ENCODE measurements around the gene LHFPL6.
"Not testable (repeated sequence)": the region's sequence is repeated elsewhere in the genome, so short reads cannot be mapped to it uniquely, and the experiment has no call there.

Gene LHFPL6

GRCh38 chr13:39353988-39354387 is 249.0 kb downstream of the LHFPL6 start:
- Histone ChIP-seq H3K4me3 (ENCODE audit: low read length) (no peak overlapping the region), H3K27me3 (ENCODE audit: insufficient read depth, low read length) (peaks cover 34% of the 10 kb centered on the region), H3K9me3 (ENCODE audit: insufficient read depth, low read depth, low read length) (no peaks in the 10 kb centered on the region), H3K9ac (ENCODE audit: low read depth, low read length) (no peak overlapping the region), H3K36me3 (ENCODE audit: insufficient read depth, low read depth, low read length) (no peaks in the 10 kb centered on the region), H3K27ac (ENCODE audit: low read length) (no peak overlapping the region), H3K4me1 (ENCODE audit: insufficient read depth, low read length) (peaks cover 20% of the 10 kb centered on the region)

DNA sequence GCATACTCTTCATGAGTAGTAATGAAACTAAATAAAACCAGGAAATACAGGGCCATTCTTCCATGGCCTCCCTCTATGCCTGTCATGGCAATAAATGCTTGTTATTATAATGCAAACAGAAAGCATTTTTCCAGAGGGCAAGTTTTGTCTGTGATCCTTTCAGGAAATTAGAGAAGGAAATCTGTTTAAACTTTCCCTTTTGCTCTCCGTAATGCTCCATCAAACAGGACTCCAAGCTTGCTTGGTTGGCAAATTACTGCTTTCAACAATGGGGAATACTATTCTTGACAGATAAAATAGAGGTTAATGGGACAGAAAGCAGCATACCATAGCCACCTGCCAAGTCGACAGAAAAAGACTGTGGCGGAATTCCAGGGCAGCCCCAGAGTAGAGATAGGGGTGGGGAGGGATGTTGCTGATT is 252.5 kb downstream of the LHFPL6 start:
- peaks cover 30% of the 10 kb centered on the region for H3K4me1 ChIP-seq (ENCODE audit: insufficient read depth, low read length)
- H3K36me3 ChIP-seq (ENCODE audit: insufficient read depth, low read depth, low read length): no peaks in the 10 kb centered on the region
- no peaks in the 10 kb centered on the region for H3K9me3 ChIP-seq (ENCODE audit: insufficient read depth, low read depth, low read length)
- H3K27ac ChIP-seq (ENCODE audit: low read length): no peak overlapping the region
- H3K27me3 ChIP-seq (ENCODE audit: insufficient read depth, low read length): peaks cover 69% of the 10 kb centered on the region
- H3K9ac ChIP-seq (ENCODE audit: low read depth, low read length): no peak overlapping the region
- H3K4me3 ChIP-seq (ENCODE audit: low read length): no peak overlapping the region

- H3K4me3 ChIP-seq (ENCODE audit: low read length): no peak overlapping the region
- H3K9ac ChIP-seq (ENCODE audit: low read depth, low read length): no peak overlapping the region
- no peaks in the 10 kb centered on the region for H3K36me3 ChIP-seq (ENCODE audit: insufficient read depth, low read depth, low read length)
- no peak overlapping the region for H3K27ac ChIP-seq (ENCODE audit: low read length)
- H3K4me1 ChIP-seq (ENCODE audit: insufficient read depth, low read length): peaks cover 30% of the 10 kb centered on the region
- H3K27me3 ChIP-seq (ENCODE audit: insufficient read depth, low read length): peaks cover 69% of the 10 kb centered on the region
- H3K9me3 ChIP-seq (ENCODE audit: insufficient read depth, low read depth, low read length): no peaks in the 10 kb centered on the region
Measured at GRCh38 chr13:39349391-39349960, 253.5 kb downstream of the LHFPL6 start.

GRCh38 chr13:39347926-39348901 is 254.8 kb downstream of the LHFPL6 start:
- Histone ChIP-seq H3K27me3 (ENCODE audit: insufficient read depth, low read length) (peaks cover 69% of the 10 kb centered on the region), H3K4me1 (ENCODE audit: insufficient read depth, low read length) (peaks cover 30% of the 10 kb centered on the region), H3K4me3 (ENCODE audit: low read length) (peak overlapping the region; percentile 24; the same call in 1 of the 2 replicates), H3K9ac (ENCODE audit: low read depth, low read length) (no peak overlapping the region), H3K9me3 (ENCODE audit: insufficient read depth, low read depth, low read length) (no peaks in the 10 kb centered on the region), H3K36me3 (ENCODE audit: insufficient read depth, low read depth, low read length) (no peaks in the 10 kb centered on the region), H3K27ac (ENCODE audit: low read length) (no peak overlapping the region)

DNA sequence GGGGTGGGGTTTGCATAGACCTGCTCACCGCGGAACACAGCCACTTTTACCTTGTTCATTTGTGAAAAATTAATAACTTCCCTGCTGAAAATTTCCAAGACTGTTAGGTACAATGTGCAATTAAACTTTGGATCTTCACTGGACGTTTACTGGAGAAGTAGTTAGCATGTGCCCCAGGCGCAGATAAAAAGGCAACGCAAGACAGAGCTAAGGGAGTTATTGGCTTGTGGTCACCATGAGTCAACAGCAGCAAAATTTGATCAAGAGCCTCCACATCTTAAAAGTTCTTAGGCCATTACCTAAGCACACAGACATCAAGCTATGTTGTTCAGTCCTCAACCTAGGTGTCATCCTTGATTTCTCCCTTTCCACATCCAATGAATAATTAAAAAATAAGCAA is 257.0 kb downstream of the LHFPL6 start:
- Histone ChIP-seq H3K4me3 (ENCODE audit: low read length) (no peak overlapping the region), H3K27me3 (ENCODE audit: insufficient read depth, low read length) (peaks cover 55% of the 10 kb centered on the region), H3K9me3 (ENCODE audit: insufficient read depth, low read depth, low read length) (no peaks in the 10 kb centered on the region), H3K36me3 (ENCODE audit: insufficient read depth, low read depth, low read length) (no peaks in the 10 kb centered on the region), H3K9ac (ENCODE audit: low read depth, low read length) (no peak overlapping the region), H3K27ac (ENCODE audit: low read length) (no peak overlapping the region), H3K4me1 (ENCODE audit: insufficient read depth, low read length) (peaks cover 29% of the 10 kb centered on the region)

- Histone ChIP-seq H3K27me3 (ENCODE audit: insufficient read depth, low read length) (peaks cover 9% of the 10 kb centered on the region), H3K9ac (ENCODE audit: low read depth, low read length) (no peak overlapping the region), H3K9me3 (ENCODE audit: insufficient read depth, low read depth, low read length) (no peaks in the 10 kb centered on the region), H3K4me1 (ENCODE audit: insufficient read depth, low read length) (no peaks in the 10 kb centered on the region), H3K36me3 (ENCODE audit: insufficient read depth, low read depth, low read length) (no peaks in the 10 kb centered on the region), H3K27ac (ENCODE audit: low read length) (no peak overlapping the region), H3K4me3 (ENCODE audit: low read length) (no peak overlapping the region)
Measured at GRCh38 chr13:39341251-39341650, 261.7 kb downstream of the LHFPL6 start.

DNA sequence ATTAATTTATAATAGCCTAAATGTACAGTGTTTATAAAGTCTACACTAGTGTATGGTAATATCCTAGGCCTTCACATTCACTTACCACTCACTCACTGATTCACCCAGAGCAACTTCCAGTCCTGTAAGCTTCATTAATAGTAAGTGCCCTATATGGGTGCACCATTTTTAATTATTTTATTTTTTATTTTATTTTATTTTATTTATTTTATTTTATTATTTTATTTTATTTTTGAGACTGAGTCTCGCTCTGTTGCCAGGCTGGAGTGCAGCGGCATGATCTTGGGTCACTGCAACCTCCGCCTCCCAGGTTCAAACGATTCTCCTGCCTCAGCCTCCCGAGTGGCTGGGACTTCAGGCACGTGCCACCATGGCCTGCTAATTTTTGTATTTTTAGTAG is 264.9 kb downstream of the LHFPL6 start:
- H3K27me3 ChIP-seq (ENCODE audit: insufficient read depth, low read length); H3K36me3 ChIP-seq (ENCODE audit: insufficient read depth, low read depth, low read length); H3K4me3 ChIP-seq (ENCODE audit: low read length); H3K9ac ChIP-seq (ENCODE audit: low read depth, low read length); H3K27ac ChIP-seq (ENCODE audit: low read length); H3K4me1 ChIP-seq (ENCODE audit: insufficient read depth, low read length); H3K9me3 ChIP-seq (ENCODE audit: insufficient read depth, low read depth, low read length): not testable (repeated sequence)

DNA sequence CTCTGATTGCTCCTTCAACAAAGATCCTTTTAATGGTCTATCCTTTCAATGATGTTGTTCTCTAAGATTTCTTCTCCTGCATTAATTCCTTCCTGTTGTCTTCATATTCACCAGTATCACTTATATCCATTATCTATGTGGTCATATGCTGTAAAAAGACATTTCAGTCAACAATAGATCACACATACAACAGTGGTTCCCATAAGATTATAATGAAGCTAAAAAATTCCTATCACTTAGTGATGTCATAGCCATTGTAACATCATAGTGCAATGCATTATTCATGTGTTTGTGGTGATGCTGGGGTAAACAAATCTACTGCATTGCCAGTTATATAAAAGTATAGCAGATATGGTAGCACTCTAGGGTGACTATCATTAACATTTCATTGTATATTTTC is 266.1 kb downstream of the LHFPL6 start:
- H3K27ac ChIP-seq (ENCODE audit: low read length): no peak overlapping the region
- no peaks in the 10 kb centered on the region for H3K9me3 ChIP-seq (ENCODE audit: insufficient read depth, low read depth, low read length)
- no peaks in the 10 kb centered on the region for H3K36me3 ChIP-seq (ENCODE audit: insufficient read depth, low read depth, low read length)
- H3K4me3 ChIP-seq (ENCODE audit: low read length): no peak overlapping the region
- no peak overlapping the region for H3K9ac ChIP-seq (ENCODE audit: low read depth, low read length)
- no peaks in the 10 kb centered on the region for H3K27me3 ChIP-seq (ENCODE audit: insufficient read depth, low read length)
- no peaks in the 10 kb centered on the region for H3K4me1 ChIP-seq (ENCODE audit: insufficient read depth, low read length)

- no peaks in the 10 kb centered on the region for H3K4me1 ChIP-seq (ENCODE audit: insufficient read depth, low read length)
- H3K27me3 ChIP-seq (ENCODE audit: insufficient read depth, low read length): no peaks in the 10 kb centered on the region
- no peak overlapping the region for H3K27ac ChIP-seq (ENCODE audit: low read length)
- no peak overlapping the region for H3K9ac ChIP-seq (ENCODE audit: low read depth, low read length)
- no peak overlapping the region for H3K4me3 ChIP-seq (ENCODE audit: low read length)
- no peaks in the 10 kb centered on the region for H3K36me3 ChIP-seq (ENCODE audit: insufficient read depth, low read depth, low read length)
- H3K9me3 ChIP-seq (ENCODE audit: insufficient read depth, low read depth, low read length): no peaks in the 10 kb centered on the region
Measured at GRCh38 chr13:39336207-39336606, 266.8 kb downstream of the LHFPL6 start.

DNA sequence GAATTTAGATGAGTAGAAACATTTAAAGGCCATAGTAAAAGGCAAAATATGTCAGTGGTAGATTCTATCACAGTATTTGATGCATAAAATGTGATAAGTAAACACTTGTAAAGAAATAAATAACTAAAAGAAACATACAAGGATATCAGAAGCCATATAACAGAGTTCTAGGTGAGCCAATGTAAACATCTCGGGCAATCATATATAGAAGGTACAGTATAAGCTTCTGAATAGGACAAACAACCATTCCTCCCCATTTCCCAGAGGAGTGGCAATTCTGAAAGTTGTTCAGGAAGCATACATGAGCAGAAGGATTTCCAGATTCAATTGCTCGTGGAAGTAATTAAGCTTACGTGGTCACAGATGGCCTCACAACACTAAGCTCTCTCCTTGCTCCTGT is 267.3 kb downstream of the LHFPL6 start:
- H3K9me3 ChIP-seq (ENCODE audit: insufficient read depth, low read depth, low read length): no peaks in the 10 kb centered on the region
- no peak overlapping the region for H3K27ac ChIP-seq (ENCODE audit: low read length)
- H3K9ac ChIP-seq (ENCODE audit: low read depth, low read length): no peak overlapping the region
- no peak overlapping the region for H3K4me3 ChIP-seq (ENCODE audit: low read length)
- no peaks in the 10 kb centered on the region for H3K4me1 ChIP-seq (ENCODE audit: insufficient read depth, low read length)
- H3K36me3 ChIP-seq (ENCODE audit: insufficient read depth, low read depth, low read length): no peaks in the 10 kb centered on the region
- no peaks in the 10 kb centered on the region for H3K27me3 ChIP-seq (ENCODE audit: insufficient read depth, low read length)

DNA sequence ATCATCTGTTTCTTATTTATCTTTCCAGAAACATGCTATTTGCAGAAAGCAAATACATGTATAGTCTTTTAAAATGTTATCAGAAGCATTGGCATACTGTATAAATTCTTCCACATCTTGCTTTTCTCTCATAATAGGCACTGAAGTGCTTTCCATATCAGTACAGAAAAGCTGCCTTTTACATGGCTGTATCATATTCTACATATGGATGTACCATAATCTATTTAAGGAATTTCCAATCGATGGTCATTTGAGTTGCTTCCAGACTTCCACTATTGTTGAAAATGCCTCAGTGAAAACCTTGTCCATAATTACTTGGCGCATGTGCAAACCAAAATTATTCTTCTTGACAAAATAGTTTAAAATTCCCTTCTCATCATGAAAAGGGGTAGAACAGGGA is 272.5 kb downstream of the LHFPL6 start:
- no peak overlapping the region for H3K9ac ChIP-seq (ENCODE audit: low read depth, low read length)
- H3K4me1 ChIP-seq (ENCODE audit: insufficient read depth, low read length): peaks cover 17% of the 10 kb centered on the region
- no peaks in the 10 kb centered on the region for H3K27me3 ChIP-seq (ENCODE audit: insufficient read depth, low read length)
- no peaks in the 10 kb centered on the region for H3K9me3 ChIP-seq (ENCODE audit: insufficient read depth, low read depth, low read length)
- no peak overlapping the region for H3K4me3 ChIP-seq (ENCODE audit: low read length)
- H3K27ac ChIP-seq (ENCODE audit: low read length): no peak overlapping the region
- H3K36me3 ChIP-seq (ENCODE audit: insufficient read depth, low read depth, low read length): no peaks in the 10 kb centered on the region

- Histone ChIP-seq H3K9ac (ENCODE audit: low read depth, low read length) (no peak overlapping the region), H3K27me3 (ENCODE audit: insufficient read depth, low read length) (no peaks in the 10 kb centered on the region), H3K4me3 (ENCODE audit: low read length) (peak overlapping the region; percentile 39), H3K27ac (ENCODE audit: low read length) (no peak overlapping the region), H3K36me3 (ENCODE audit: insufficient read depth, low read depth, low read length) (no peaks in the 10 kb centered on the region), H3K9me3 (ENCODE audit: insufficient read depth, low read depth, low read length) (no peaks in the 10 kb centered on the region), H3K4me1 (ENCODE audit: insufficient read depth, low read length) (peaks cover 17% of the 10 kb centered on the region)
Measured at GRCh38 chr13:39329182-39329639, 273.8 kb downstream of the LHFPL6 start.
